Activated CD4-positive, alpha-beta T cell treated with anti-CD3 and anti-CD28 coated beads for 1 hour (primary cell): ENCODE results near the gene HSPB7.
"Not testable (repeated sequence)": the region's sequence is repeated elsewhere in the genome, so short reads cannot be mapped to it uniquely, and the experiment has no call there.

ENCODE experiments used
- DNase-seq: peaks from one replicate; pipeline ENCODE4 v3.0.0-alpha.2; 2020

The HSPB7 gene

GRCh38 chr1:16020878-16021277 lies 3.0 kb upstream of the HSPB7 start:
- not testable (repeated sequence) for DNase-seq

- no peak for DNase-seq
These were observed 2.5 kb upstream of the HSPB7 start for GRCh38 chr1:16020325-16020724.

- no peak for DNase-seq
These were observed 1.9 kb upstream of the HSPB7 start for GRCh38 chr1:16019644-16020277.

- DNase-seq = no peak
These were observed 1.2 kb upstream of the HSPB7 start for GRCh38 chr1:16018749-16019643.

- no peak for DNase-seq
These were observed 465 bp upstream of the HSPB7 start for GRCh38 chr1:16018308-16018707.

GRCh38 chr1:16017076-16017460 lies 775 bp downstream of the HSPB7 start:
- no peak for DNase-seq

- DNase-seq = no peak
These were observed 1.6 kb downstream of the HSPB7 start for GRCh38 chr1:16015960-16016901.

- no peak for DNase-seq
These were observed 2.4 kb downstream of the HSPB7 start for GRCh38 chr1:16015491-16015890.

- no peak for DNase-seq
These were observed 3.0 kb downstream of the HSPB7 start for GRCh38 chr1:16014509-16015482.

- DNase-seq = no peak
These were observed 4.0 kb downstream of the HSPB7 start for GRCh38 chr1:16013908-16014258.

- peak; percentile 45 for DNase-seq
These were observed 4.5 kb downstream of the HSPB7 start for GRCh38 chr1:16013220-16013907.

- DNase-seq = no peak
These were observed 5.1 kb downstream of the HSPB7 start for GRCh38 chr1:16012590-16013219.

GRCh38 chr1:16011936-16012589 lies 5.8 kb downstream of the HSPB7 start:
- no peak for DNase-seq

GRCh38 chr1:16010837-16011236 lies 7.0 kb downstream of the HSPB7 start:
- no peak for DNase-seq

GRCh38 chr1:16009678-16010077 lies 8.2 kb downstream of the HSPB7 start:
- no peak for DNase-seq

GRCh38 chr1:16009030-16009460 lies 8.8 kb downstream of the HSPB7 start:
- peak; percentile 56 for DNase-seq

- DNase-seq = no peak
These were observed 10.0 kb downstream of the HSPB7 start for GRCh38 chr1:16007671-16008341.

GRCh38 chr1:16006552-16007485 lies 11.0 kb downstream of the HSPB7 start:
- DNase-seq = no peak

- DNase-seq = no peak
These were observed 11.8 kb downstream of the HSPB7 start for GRCh38 chr1:16006010-16006409.
